Transverse colon (tissue), 4 donors: ENCODE results near the gene LRP5. TPM values are rescaled to one million over a fixed set of nuclear protein-coding genes. Genes with fewer than 3 reads are reported as not detected.
A peak's percentile ranks its signal among the peaks of the same experiment; 100 is the strongest.

ENCODE experiments used
- DNase-seq: peaks from one replicate; pipeline ENCODE4 v3.0.0-alpha.2; 2019
- H3K27ac ChIP-seq, 4 donors: fragments of 200-600 bp; sonication (generic); 2 replicates each; pipeline ENCODE4 v1.5.1; 2016 to 2018; ENCODE audit warnings: inconsistent platforms in 4 of 4
- H3K27me3 ChIP-seq: fragments of 200-600 bp; sonication (generic); 2 replicates; pipeline ENCODE4 v1.5.1; 2017; ENCODE audit warnings: inconsistent platforms
- H3K36me3 ChIP-seq, 4 donors: fragments of 200-600 bp; sonication (generic); 2 replicates each; pipeline ENCODE4 v1.5.1; 2017 to 2019; ENCODE audit warnings: inconsistent platforms in 4 of 4
- H3K4me1 ChIP-seq, 4 donors: fragments of 200-600 bp; sonication (generic); 2 replicates each; pipeline ENCODE4 v1.5.1; 2017 to 2020; ENCODE audit warnings: inconsistent platforms in 4 of 4
- H3K4me3 ChIP-seq, 4 donors: fragments of 200-600 bp; sonication (generic); 1 replicate in 1 of 4; 2 replicates in 3 of 4; pipeline versions ENCODE4 v1.5.1 to v1.6.1; 2017 to 2019; ENCODE audit warnings: inconsistent platforms in 4 of 4
- H3K9me3 ChIP-seq, 2 donors: fragments of 200-600 bp; sonication (generic); 2 replicates each; pipeline ENCODE4 v1.5.1; 2017 to 2019; ENCODE audit warnings: inconsistent platforms in 2 of 2
- EP300 ChIP-seq: sonication (generic); formaldehyde crosslinking; IDR thresholded peaks from one replicate; pipeline ENCODE4 v1.6.1; 2017; ENCODE audit warnings: antibody characterized with exemption, low read depth
- POLR2A ChIP-seq: fragments of 450-650 bp; IDR thresholded peaks from one replicate; pipeline ENCODE4 v1.6.1; 2016; ENCODE audit warnings: antibody characterized with exemption, mild to moderate bottlenecking, moderate library complexity
- POLR2AphosphoS5 ChIP-seq, 3 donors: sonication (generic); formaldehyde crosslinking; IDR thresholded peaks; one replicate each; pipeline ENCODE4 v1.6.1; 2016; ENCODE audit warnings: antibody characterized with exemption in 3 of 3
- WGBS, 2 donors: methylation state at CpG; one replicate each; pipeline ENCODE4 v1.1.5; 2018; ENCODE audit warnings: low coverage in 1 of 2; 5-methylcytosine and 5-hydroxymethylcytosine counted together
- in situ Hi-C, 4 donors: fragments of 200-750 bp; cut with MboI; loops; one replicate each; pipeline versions ENCODE4 v1.15.0 to v1.15.1; 2017; ENCODE audit warnings: low sequenced_read_pairs in 3 of 4, low pct_ligation_motif_present in 1 of 4, low pct_unique_long_range_greater_than_20kb in 1 of 4
- intact Hi-C: fragments of 100-400 bp; cut with DNase I; formaldehyde crosslinking; loops from one replicate; pipeline ENCODE4 v1.15.1; 2023; ENCODE audit warnings: low total_unique reads
- total RNA-seq, 4 donors: library from RNA; depleted of rRNA; stranded (reverse); fragments of >200 nt; gene quantifications; one replicate each; pipeline ENCODE4 v1.1.0, GENCODE V29; 2016
- TF ChIP-seq, protein P1 (sequence below), 5 experiments: fragments of 200-600 bp in 3 of 5; fragments of 450-650 bp in 2 of 5; sonication (generic) in 3 of 5; IDR thresholded peaks; 1 replicate in 2 of 5; 2 replicates in 3 of 5; pipeline ENCODE4 v1.5.1; 2016 to 2017; ENCODE audit warnings: antibody characterized with exemption in 5 of 5, inconsistent platforms in 3 of 5, mild to moderate bottlenecking in 2 of 5, moderate library complexity in 1 of 5

Gene LRP5
- total RNA-seq, 4 donors from 2014 or later: 72.6 to 138 (median 82.3) TPM

DNA sequence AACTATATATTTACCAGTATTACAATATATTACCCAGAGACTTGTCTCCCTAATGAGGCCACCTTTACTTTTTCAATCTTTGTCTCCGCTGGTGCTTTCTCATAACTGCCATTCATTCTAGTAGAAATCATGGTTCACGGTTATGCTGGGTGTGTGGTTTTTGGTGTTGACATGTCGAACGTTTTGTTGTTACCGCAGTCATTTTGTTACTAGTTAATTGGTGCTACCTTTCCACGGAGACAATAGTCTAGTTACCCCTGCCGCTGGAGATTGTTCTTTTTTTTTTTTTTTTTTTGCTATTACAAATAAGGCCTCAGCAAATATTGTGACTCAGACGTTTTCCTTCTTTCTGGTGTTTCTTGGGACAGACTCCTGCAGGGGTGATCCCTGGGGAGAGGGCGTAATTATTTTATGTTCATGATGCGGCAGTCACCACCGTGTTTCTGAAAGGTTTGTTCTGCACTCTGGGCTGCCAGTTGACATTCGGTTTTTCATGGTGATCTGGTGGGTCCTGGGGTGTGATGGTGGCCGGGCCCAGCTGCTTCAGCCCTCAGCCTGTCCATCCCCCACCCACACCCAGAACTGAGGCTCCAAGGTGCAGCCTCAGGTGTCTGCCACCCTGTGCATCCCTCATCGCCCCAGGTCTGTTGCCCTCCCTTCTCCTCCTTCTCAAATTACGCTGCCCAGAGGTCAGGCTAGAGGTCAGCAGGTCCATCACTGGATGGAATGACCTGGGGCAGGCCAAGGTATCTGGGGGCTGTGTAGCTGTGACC, 28.6 kb downstream of the LRP5 start:
- WGBS, 2 donors: 63 to 65% methylated on average over 5 to 15 of the region's 15 CpGs
- no peaks in the 10 kb centered on the region for H3K27me3 ChIP-seq
- in situ Hi-C loops: no loop called here
- DNase-seq: no peak
- H3K36me3 ChIP-seq: peaks cover 0 to 1% (median 0%) of the 10 kb centered on the region in 4 donors
- TF ChIP-seq POLR2A (no peak), POLR2AphosphoS5 (IDR thresholded peaks at IDR 0.05) (no peak), EP300 (no peak)
- TF ChIP-seq, protein P1, sequence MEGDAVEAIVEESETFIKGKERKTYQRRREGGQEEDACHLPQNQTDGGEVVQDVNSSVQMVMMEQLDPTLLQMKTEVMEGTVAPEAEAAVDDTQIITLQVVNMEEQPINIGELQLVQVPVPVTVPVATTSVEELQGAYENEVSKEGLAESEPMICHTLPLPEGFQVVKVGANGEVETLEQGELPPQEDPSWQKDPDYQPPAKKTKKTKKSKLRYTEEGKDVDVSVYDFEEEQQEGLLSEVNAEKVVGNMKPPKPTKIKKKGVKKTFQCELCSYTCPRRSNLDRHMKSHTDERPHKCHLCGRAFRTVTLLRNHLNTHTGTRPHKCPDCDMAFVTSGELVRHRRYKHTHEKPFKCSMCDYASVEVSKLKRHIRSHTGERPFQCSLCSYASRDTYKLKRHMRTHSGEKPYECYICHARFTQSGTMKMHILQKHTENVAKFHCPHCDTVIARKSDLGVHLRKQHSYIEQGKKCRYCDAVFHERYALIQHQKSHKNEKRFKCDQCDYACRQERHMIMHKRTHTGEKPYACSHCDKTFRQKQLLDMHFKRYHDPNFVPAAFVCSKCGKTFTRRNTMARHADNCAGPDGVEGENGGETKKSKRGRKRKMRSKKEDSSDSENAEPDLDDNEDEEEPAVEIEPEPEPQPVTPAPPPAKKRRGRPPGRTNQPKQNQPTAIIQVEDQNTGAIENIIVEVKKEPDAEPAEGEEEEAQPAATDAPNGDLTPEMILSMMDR (IDR thresholded peaks at IDR 0.05): no peak
- peak overlapping the region; percentile 9 to 72 (median 55) for H3K27ac ChIP-seq
- no peak overlapping the region for H3K4me3 ChIP-seq
- no peaks in the 10 kb centered on the region for H3K9me3 ChIP-seq
- intact Hi-C loops: no loop called here
- peaks cover 37 to 66% (median 46%) of the 10 kb centered on the region in 4 donors for H3K4me1 ChIP-seq

DNA sequence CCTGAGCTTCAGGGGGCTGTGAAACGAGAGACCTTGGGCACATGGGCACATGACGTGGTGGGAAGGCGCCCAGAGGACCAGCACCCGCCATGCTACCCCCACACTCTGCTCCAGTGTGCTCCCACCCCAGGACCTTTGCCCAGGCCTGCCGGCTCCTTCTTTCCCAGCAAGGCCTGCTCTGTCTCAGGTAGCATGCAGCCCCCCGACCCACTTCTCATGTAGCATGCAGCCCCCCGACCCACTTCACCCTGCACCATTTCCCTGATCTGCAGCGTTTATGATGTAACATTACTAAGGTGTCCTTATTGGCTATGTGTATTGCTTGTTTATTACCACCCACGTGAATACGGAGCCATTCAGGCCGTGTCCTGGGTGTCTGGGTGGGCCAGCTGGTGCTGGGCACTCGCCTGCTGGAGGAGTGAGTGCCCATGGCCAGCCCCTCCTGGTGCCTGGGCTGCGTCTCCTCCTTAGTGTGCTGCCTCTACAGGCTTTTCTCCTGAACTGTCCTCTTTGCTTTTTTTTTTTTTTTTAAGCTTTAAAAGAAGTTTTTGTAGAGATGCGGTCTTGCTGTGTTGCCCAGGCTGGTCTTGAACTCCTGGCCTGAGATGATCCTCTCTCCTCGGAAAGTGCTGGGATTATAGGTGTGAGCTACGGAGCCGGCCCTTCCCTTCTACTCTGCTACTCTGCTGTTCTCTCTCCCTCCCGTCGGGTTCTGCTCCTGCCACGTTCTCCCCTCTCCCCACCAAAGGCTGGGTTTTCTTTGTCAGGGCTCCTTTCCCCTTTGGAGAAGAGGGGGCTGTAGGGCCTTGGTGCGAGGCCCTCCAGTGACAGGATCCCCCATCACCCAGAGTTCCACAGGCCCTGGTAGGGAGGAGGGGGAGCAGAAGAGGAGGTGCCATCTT, 29.4 kb downstream of the LRP5 start:
- Histone ChIP-seq H3K9me3 (no peaks in the 10 kb centered on the region), H3K36me3 (peaks cover 0 to 1% (median 0%) of the 10 kb centered on the region in 4 donors), H3K4me3 (no peak overlapping the region), H3K27ac (peak overlapping the region; percentile 59 to 77 (median 70)), H3K4me1 (peaks cover 30 to 68% (median 49%) of the 10 kb centered on the region in 4 donors), H3K27me3 (no peaks in the 10 kb centered on the region)
- DNase-seq: no peak
- 37 to 73% methylated on average over 4 to 18 of the region's 21 CpGs for WGBS, 2 donors
- TF ChIP-seq POLR2A: no peak
- TF ChIP-seq POLR2AphosphoS5 (IDR thresholded peaks at IDR 0.05): no peak
- TF ChIP-seq, protein P1 (IDR thresholded peaks at IDR 0.05): peak in 2 of 5 experiments; percentile 8 to 25
- intact Hi-C loops (no loop called here), in situ Hi-C loops (no loop called here)

DNA sequence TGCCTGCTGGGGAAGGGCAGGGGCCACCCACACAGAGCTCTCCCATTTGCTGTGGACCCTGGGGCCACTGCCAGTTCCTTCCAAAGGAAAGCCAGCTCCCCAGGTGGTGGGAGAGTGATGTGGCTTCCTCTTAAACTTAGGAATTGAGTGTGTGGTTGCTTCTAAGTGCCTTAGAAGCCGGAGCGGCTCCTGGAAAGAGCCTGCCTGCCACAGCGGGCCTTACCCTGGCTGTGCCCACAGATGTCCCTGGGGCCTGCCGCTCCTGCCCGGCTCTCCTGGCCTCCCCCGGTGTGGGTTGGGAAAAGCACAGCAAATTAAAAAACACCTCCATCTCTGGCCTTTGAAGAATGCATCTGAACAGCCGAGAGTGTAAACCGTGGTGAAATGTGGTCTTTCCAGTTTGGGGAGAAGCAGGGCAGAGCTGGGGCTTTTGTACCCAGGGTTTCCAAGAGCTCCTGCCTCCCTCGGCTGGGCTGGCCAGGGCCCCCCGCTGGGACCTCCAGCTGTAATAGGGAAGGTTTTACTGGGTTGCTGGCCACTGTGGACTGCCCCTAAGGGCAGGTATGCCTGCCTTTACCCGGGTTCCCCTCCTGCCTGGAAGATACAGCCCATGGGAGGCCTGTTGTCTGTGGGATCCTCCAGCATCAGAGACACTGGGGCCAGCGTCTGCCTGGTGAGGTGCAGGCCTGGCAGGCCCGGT, 30.2 kb downstream of the LRP5 start:
- no peaks in the 10 kb centered on the region for H3K27me3 ChIP-seq
- peak overlapping the region; percentile 59 to 77 (median 70) for H3K27ac ChIP-seq
- TF ChIP-seq POLR2A: no peak
- no peak for TF ChIP-seq EP300
- no peak for TF ChIP-seq POLR2AphosphoS5 (IDR thresholded peaks at IDR 0.05)
- TF ChIP-seq, protein P1 (IDR thresholded peaks at IDR 0.05): no peak
- no peaks in the 10 kb centered on the region for H3K9me3 ChIP-seq
- H3K4me1 ChIP-seq: peaks cover 27 to 62% (median 49%) of the 10 kb centered on the region in 4 donors
- in situ Hi-C loops: no loop called here
- intact Hi-C loops: no loop called here
- peaks cover 0 to 1% (median 0%) of the 10 kb centered on the region in 4 donors for H3K36me3 ChIP-seq
- no peak for DNase-seq
- H3K4me3 ChIP-seq: no peak overlapping the region
- WGBS, 2 donors: 39% methylated on average over 13 of the region's 13 CpGs; no CpG with 5 or more reads in 1 of the 2 donors
